Endodermal cell (in vitro differentiated cells): ENCODE data around the gene ARL4D. TPM values are rescaled to one million over a fixed set of nuclear protein-coding genes. Genes with fewer than 3 reads are reported as not detected.

Source experiments
- DNase-seq: peaks from one replicate; pipeline ENCODE4 v3.0.0-alpha.2; 2017
- H3K27ac ChIP-seq: 2 replicates; pipeline ENCODE4 v1.5.1; 2013; ENCODE audit warnings: mild to moderate bottlenecking, low read depth, low read length, moderate library complexity
- H3K27me3 ChIP-seq: 2 replicates; pipeline ENCODE4 v1.6.1; 2013; ENCODE audit warnings: mild to moderate bottlenecking, low read length, moderate library complexity; ENCODE audit not compliant: insufficient read depth, control insufficient read depth, poor library complexity, severe bottlenecking
- H3K36me3 ChIP-seq: 2 replicates; pipeline ENCODE4 v1.7.0; 2013; ENCODE audit warnings: mild to moderate bottlenecking, low read length, moderate library complexity; ENCODE audit not compliant: control insufficient read depth, insufficient read depth
- H3K4me1 ChIP-seq: one replicate; pipeline ENCODE4 v1.7.0; 2013; ENCODE audit warnings: low read length; ENCODE audit not compliant: control insufficient read depth, insufficient read depth
- H3K4me3 ChIP-seq: 2 replicates; pipeline ENCODE4 v1.5.1; 2013; ENCODE audit warnings: mild to moderate bottlenecking, low read length, moderate library complexity
- H3K9ac ChIP-seq: 2 replicates; pipeline ENCODE4 v1.6.1; 2013; ENCODE audit warnings: mild to moderate bottlenecking, low read length, moderate library complexity; ENCODE audit not compliant: poor library complexity, severe bottlenecking; ENCODE audit errors: extremely low read depth
- H3K9me3 ChIP-seq: 2 replicates; pipeline ENCODE4 v1.6.1; 2013; ENCODE audit warnings: mild to moderate bottlenecking, low read length, moderate library complexity; ENCODE audit not compliant: control insufficient read depth
- H3K27ac Mint-ChIP-seq: 2 replicates; pipeline ENCODE4 v1.8.0; 2020; ENCODE audit warnings: mixed read lengths
- H3K27me3 Mint-ChIP-seq: 2 replicates; pipeline ENCODE4 v1.8.0; 2021; ENCODE audit warnings: mild to moderate bottlenecking, mixed read lengths; ENCODE audit not compliant: insufficient read depth
- H3K36me3 Mint-ChIP-seq: 2 replicates; pipeline ENCODE4 v1.8.0; 2020; ENCODE audit warnings: low read depth, mixed read lengths
- H3K4me1 Mint-ChIP-seq: 2 replicates; pipeline ENCODE4 v1.8.0; 2020; ENCODE audit warnings: mixed read lengths
- H3K4me3 Mint-ChIP-seq: 2 replicates; pipeline ENCODE4 v1.8.0; 2020; ENCODE audit warnings: mild to moderate bottlenecking, moderate library complexity, mixed read lengths
- H3K9me3 Mint-ChIP-seq: 2 replicates; pipeline ENCODE4 v1.8.0; 2020; ENCODE audit warnings: mild to moderate bottlenecking, mixed read lengths
- WGBS, 2 experiments: methylation state at CpG; one replicate each; pipeline versions ENCODE4 v1.1.5 to v1.1.7; 2013; ENCODE audit warnings: missing lambda C conversion rate in 2 of 2, mixed read lengths in 1 of 2; ENCODE audit not compliant: insufficient coverage in 1 of 2, insufficient read length in 1 of 2; 5-methylcytosine and 5-hydroxymethylcytosine counted together
- total RNA-seq, 2 donors: library from RNA; stranded (reverse); fragmentation: NEBNext Ultra II Directional in 1 of 2; extraction: Animal tissue kit (Norgen Biotek cat#: 25700) in 1 of 2; gene quantifications; 2 replicates in 1 of 2; 3 replicates in 1 of 2; pipeline ENCODE4 v1.2.1, GENCODE V29; 2021
- TF ChIP-seq, protein P1 (sequence below): fragments of 200-600 bp; sonication (generic); conservative IDR thresholded peaks from 2 replicates; pipeline ENCODE4 v1.5.0; 2021; ENCODE audit warnings: antibody characterized with exemption, mild to moderate bottlenecking

The ARL4D gene
- total RNA-seq, 2 donors from 2014 or later = 129 to 142 TPM

DNA sequence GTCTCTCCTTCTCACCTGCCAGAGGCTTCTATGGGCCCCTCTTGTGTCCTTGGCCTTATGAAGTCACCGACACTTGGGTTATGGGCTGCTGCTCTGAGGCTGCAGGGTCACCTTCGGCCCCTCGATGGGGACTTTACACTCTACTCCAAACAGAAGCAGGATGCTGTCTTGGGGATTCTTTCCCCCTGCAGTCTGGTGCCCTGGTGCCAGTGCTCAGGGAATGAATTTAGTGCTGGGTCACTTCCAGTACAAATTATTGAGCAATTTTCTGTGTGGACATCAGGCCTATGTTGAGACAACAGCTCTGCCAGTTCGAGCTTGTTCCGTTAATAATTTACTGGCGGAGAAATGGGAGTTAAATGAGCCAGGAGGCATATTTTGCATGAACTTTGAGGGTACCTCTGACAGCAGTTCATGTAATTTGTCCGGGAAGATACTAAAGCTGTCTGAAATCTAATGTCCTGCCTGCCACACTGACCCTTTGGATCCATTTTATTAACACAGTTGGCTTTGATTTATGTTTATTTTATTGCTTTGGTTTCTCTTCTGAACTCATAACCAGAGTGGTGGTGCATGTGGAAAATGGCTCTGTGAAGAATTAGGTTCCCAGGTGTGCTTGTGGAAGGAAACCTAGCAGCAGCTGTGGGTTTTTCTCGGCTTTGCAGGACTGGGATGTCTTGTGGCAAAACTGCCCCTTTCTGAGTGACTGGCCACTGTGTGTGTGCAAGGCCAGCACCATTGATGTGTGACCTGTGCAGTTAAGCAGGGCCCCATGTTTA, 50.9 kb downstream of the ARL4D start:
- Mint-ChIP-seq H3K27me3 (no peaks in the 10 kb centered on the region), H3K4me3 (no peak overlapping the region), H3K27ac (no peak overlapping the region), H3K36me3 (peaks cover 4% of the 10 kb centered on the region), H3K9me3 (peaks cover 27% of the 10 kb centered on the region), H3K4me1 (peaks cover 10% of the 10 kb centered on the region)
- H3K4me1 ChIP-seq = peaks cover 10% of the 10 kb centered on the region
- TF ChIP-seq, protein P1, sequence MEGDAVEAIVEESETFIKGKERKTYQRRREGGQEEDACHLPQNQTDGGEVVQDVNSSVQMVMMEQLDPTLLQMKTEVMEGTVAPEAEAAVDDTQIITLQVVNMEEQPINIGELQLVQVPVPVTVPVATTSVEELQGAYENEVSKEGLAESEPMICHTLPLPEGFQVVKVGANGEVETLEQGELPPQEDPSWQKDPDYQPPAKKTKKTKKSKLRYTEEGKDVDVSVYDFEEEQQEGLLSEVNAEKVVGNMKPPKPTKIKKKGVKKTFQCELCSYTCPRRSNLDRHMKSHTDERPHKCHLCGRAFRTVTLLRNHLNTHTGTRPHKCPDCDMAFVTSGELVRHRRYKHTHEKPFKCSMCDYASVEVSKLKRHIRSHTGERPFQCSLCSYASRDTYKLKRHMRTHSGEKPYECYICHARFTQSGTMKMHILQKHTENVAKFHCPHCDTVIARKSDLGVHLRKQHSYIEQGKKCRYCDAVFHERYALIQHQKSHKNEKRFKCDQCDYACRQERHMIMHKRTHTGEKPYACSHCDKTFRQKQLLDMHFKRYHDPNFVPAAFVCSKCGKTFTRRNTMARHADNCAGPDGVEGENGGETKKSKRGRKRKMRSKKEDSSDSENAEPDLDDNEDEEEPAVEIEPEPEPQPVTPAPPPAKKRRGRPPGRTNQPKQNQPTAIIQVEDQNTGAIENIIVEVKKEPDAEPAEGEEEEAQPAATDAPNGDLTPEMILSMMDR = no peak
- H3K9me3 ChIP-seq = peaks cover 8% of the 10 kb centered on the region
- no peaks in the 10 kb centered on the region for H3K36me3 ChIP-seq
- H3K4me3 ChIP-seq = no peak overlapping the region
- no peak overlapping the region for H3K27ac ChIP-seq
- 94% methylated on average over 5 to 8 of the region's 8 CpGs for WGBS, 2 experiments
- no peaks in the 10 kb centered on the region for H3K27me3 ChIP-seq
- DNase-seq = no peak
- no peak overlapping the region for H3K9ac ChIP-seq

Other genes with a start within 250 kb of the ARL4D start
- 10 to 100 TPM; 53.2 to 55.7 TPM for gene NBR1, start 227.8 kb upstream of the ARL4D start, total RNA-seq
- gene TMEM106A, start 187.1 kb upstream of the ARL4D start, total RNA-seq = 10 to 100 TPM; 11.2 to 11.3 TPM
- gene CCDC200, start 170.4 kb upstream of the ARL4D start, total RNA-seq = not detected
- 1,000 to 10,000 TPM; 5,418 to 7,320 TPM for gene RNU2-1, start 165.0 kb upstream of the ARL4D start, total RNA-seq
- 10 to 100 TPM; 53.3 to 57.1 TPM for gene DHX8, start 85.0 kb downstream of the ARL4D start, total RNA-seq
- 10 to 100 TPM; 51.1 to 83.0 TPM for gene ETV4, start 147.3 kb downstream of the ARL4D start, total RNA-seq